Measurements from ENCODE around the gene SEC14L5.

The SEC14L5 gene

GRCh38 chr16:4931381-4931780, 26.7 kb upstream of the SEC14L5 start:
- Histone ChIP-seq H3K4me3 (ENCODE audit: low read length in 2 of 2) (no peak overlapping the region), H3K36me3 (ENCODE audit: control insufficient read depth in 2 of 2, insufficient read depth in 2 of 2, low read length in 2 of 2) (peaks cover 0 to 7% of the 10 kb centered on the region in 2 donors), H3K9ac (ENCODE audit: low read length in 2 of 2) (no peak overlapping the region), H3K4me1 (ENCODE audit: control insufficient read depth, insufficient read depth, low read length) (peaks cover 9% of the 10 kb centered on the region), H3K9me3 (ENCODE audit: control insufficient read depth in 2 of 2, low read length in 2 of 2) (peaks cover 2 to 9% of the 10 kb centered on the region in 2 donors), H3K27ac (ENCODE audit: low read length) (no peak overlapping the region), H3K27me3 (ENCODE audit: control insufficient read depth in 1 of 2, insufficient read depth in 2 of 2, low read length in 2 of 2) (peaks cover under 1 to 4% of the 10 kb centered on the region in 2 donors)

- H3K27me3 ChIP-seq (ENCODE audit: control insufficient read depth in 1 of 2, insufficient read depth in 2 of 2, low read length in 2 of 2): peaks cover 9 to 12% of the 10 kb centered on the region in 2 donors
- peaks cover 21% of the 10 kb centered on the region for H3K4me1 ChIP-seq (ENCODE audit: control insufficient read depth, insufficient read depth, low read length)
- H3K27ac ChIP-seq (ENCODE audit: low read length): no peak overlapping the region
- H3K9me3 ChIP-seq (ENCODE audit: control insufficient read depth in 2 of 2, low read length in 2 of 2): no peaks in the 10 kb centered on the region
- no peak overlapping the region for H3K4me3 ChIP-seq (ENCODE audit: low read length in 2 of 2)
- H3K36me3 ChIP-seq (ENCODE audit: control insufficient read depth in 2 of 2, insufficient read depth in 2 of 2, low read length in 2 of 2): no peaks in the 10 kb centered on the region
- H3K9ac ChIP-seq (ENCODE audit: low read length in 2 of 2): no peak overlapping the region
These were observed 24.7 kb upstream of the SEC14L5 start for GRCh38 chr16:4933433-4933832.

DNA sequence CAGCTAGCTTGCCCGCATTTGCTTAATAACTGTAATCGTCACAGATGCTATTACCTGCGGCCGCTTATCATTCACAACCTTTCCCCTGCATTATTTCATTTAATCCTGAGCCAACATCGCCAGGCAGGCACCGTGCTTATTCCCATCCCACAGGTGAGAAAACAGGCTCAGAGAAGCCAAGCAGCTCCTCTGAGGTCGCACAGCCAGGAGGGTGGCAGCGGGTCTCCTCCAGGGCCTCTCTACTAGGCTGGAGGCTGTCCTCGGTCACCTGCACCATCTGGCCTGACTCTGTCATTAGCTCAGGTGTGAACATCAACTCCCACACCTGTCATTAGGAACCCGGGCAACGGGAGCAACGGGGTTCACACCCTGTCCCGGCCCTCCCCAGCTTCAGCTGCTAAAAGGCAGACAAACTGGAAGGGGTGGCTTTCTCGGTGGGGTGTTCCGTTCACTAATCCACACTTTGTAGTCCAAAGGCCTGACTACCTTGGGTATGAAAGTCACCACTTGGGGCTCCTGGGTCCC, 24.2 kb upstream of the SEC14L5 start:
- Histone ChIP-seq H3K4me3 (ENCODE audit: low read length in 2 of 2) (no peak overlapping the region), H3K4me1 (ENCODE audit: control insufficient read depth, insufficient read depth, low read length) (peaks cover 21% of the 10 kb centered on the region), H3K27me3 (ENCODE audit: control insufficient read depth in 1 of 2, insufficient read depth in 2 of 2, low read length in 2 of 2) (peaks cover 9 to 12% of the 10 kb centered on the region in 2 donors)

GRCh38 chr16:4934591-4934990, 23.5 kb upstream of the SEC14L5 start:
- Histone ChIP-seq H3K27me3 (ENCODE audit: control insufficient read depth in 1 of 2, insufficient read depth in 2 of 2, low read length in 2 of 2) (peaks cover 9 to 12% of the 10 kb centered on the region in 2 donors), H3K9me3 (ENCODE audit: control insufficient read depth in 2 of 2, low read length in 2 of 2) (no peaks in the 10 kb centered on the region), H3K9ac (ENCODE audit: low read length in 2 of 2) (no peak overlapping the region), H3K4me3 (ENCODE audit: low read length in 2 of 2) (no peak overlapping the region), H3K4me1 (ENCODE audit: control insufficient read depth, insufficient read depth, low read length) (peaks cover 21% of the 10 kb centered on the region), H3K27ac (ENCODE audit: low read length) (no peak overlapping the region), H3K36me3 (ENCODE audit: control insufficient read depth in 2 of 2, insufficient read depth in 2 of 2, low read length in 2 of 2) (no peaks in the 10 kb centered on the region)

More for the DNA sequence above, 24.2 kb upstream of the SEC14L5 start:
- no peak overlapping the region for H3K9ac ChIP-seq (ENCODE audit: low read length in 2 of 2)
- H3K9me3 ChIP-seq (ENCODE audit: control insufficient read depth in 2 of 2, low read length in 2 of 2): no peaks in the 10 kb centered on the region
- H3K27ac ChIP-seq (ENCODE audit: low read length): no peak overlapping the region
- no peaks in the 10 kb centered on the region for H3K36me3 ChIP-seq (ENCODE audit: control insufficient read depth in 2 of 2, insufficient read depth in 2 of 2, low read length in 2 of 2)

DNA sequence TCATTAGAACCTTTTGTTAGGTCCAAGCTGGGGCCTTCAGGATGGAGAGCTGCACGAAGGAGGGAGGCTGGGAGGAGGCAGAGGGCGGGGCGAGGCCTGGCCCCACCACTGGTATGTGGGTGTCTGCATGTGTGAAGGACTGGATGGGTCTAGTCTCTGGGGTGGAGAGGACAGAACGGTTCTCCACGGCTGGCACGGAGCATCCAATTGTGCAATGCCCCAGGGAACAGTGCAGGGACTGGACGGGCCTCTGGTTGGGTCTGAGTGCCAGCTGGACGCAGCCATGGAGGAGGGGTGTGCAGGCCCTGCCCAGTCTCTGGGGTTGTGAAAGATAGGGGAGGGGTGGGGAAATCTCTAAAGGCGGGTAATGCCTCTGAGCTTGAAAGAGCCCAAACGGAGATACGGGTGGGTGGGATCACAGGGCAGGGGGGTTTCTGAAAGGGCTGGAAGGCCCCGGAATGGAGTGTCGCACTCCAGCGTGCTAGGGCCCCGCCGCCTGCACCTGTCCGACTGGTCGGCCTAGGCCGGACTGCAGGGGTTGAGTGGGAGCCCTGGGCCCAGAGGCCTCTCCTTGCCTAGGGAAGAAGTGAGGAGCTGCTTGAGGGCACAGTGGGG, 22.8 kb upstream of the SEC14L5 start:
- Histone ChIP-seq H3K9ac (ENCODE audit: low read length in 2 of 2) (no peak overlapping the region), H3K4me3 (ENCODE audit: low read length in 2 of 2) (peak overlapping the region in 1 of 2 donors; percentile 72), H3K27ac (ENCODE audit: low read length) (no peak overlapping the region), H3K9me3 (ENCODE audit: control insufficient read depth in 2 of 2, low read length in 2 of 2) (no peaks in the 10 kb centered on the region), H3K27me3 (ENCODE audit: control insufficient read depth in 1 of 2, insufficient read depth in 2 of 2, low read length in 2 of 2) (peaks cover 9 to 12% of the 10 kb centered on the region in 2 donors), H3K4me1 (ENCODE audit: control insufficient read depth, insufficient read depth, low read length) (peaks cover 21% of the 10 kb centered on the region), H3K36me3 (ENCODE audit: control insufficient read depth in 2 of 2, insufficient read depth in 2 of 2, low read length in 2 of 2) (no peaks in the 10 kb centered on the region)

- Histone ChIP-seq H3K9me3 (ENCODE audit: control insufficient read depth in 2 of 2, low read length in 2 of 2) (no peaks in the 10 kb centered on the region), H3K36me3 (ENCODE audit: control insufficient read depth in 2 of 2, insufficient read depth in 2 of 2, low read length in 2 of 2) (no peaks in the 10 kb centered on the region), H3K4me1 (ENCODE audit: control insufficient read depth, insufficient read depth, low read length) (peaks cover 21% of the 10 kb centered on the region), H3K4me3 (ENCODE audit: low read length in 2 of 2) (peak overlapping the region; percentile 60 to 72), H3K27ac (ENCODE audit: low read length) (no peak overlapping the region), H3K9ac (ENCODE audit: low read length in 2 of 2) (no peak overlapping the region), H3K27me3 (ENCODE audit: control insufficient read depth in 1 of 2, insufficient read depth in 2 of 2, low read length in 2 of 2) (peaks cover 9 to 12% of the 10 kb centered on the region in 2 donors)
These were observed 21.7 kb upstream of the SEC14L5 start for GRCh38 chr16:4936181-4936990.

GRCh38 chr16:4936991-4937781, 20.9 kb upstream of the SEC14L5 start, which contains the start of gene PPL:
Gene PPL (minus strand): TSS chr16:4937148. CDS start chr16:4937045, 103 bp downstream.
- Histone ChIP-seq H3K4me1 (ENCODE audit: control insufficient read depth, insufficient read depth, low read length) (peaks cover 21% of the 10 kb centered on the region), H3K27me3 (ENCODE audit: control insufficient read depth in 1 of 2, insufficient read depth in 2 of 2, low read length in 2 of 2) (peaks cover 9 to 12% of the 10 kb centered on the region in 2 donors), H3K36me3 (ENCODE audit: control insufficient read depth in 2 of 2, insufficient read depth in 2 of 2, low read length in 2 of 2) (no peaks in the 10 kb centered on the region), H3K4me3 (ENCODE audit: low read length in 2 of 2) (peak within 1 kb of the TSS; percentile 60 to 72), H3K9ac (ENCODE audit: low read length in 2 of 2) (peak within 1 kb of the TSS in 1 of 2 donors; percentile 27), H3K9me3 (ENCODE audit: control insufficient read depth in 2 of 2, low read length in 2 of 2) (no peaks in the 10 kb centered on the region), H3K27ac (ENCODE audit: low read length) (no peak within 1 kb of the TSS)

DNA sequence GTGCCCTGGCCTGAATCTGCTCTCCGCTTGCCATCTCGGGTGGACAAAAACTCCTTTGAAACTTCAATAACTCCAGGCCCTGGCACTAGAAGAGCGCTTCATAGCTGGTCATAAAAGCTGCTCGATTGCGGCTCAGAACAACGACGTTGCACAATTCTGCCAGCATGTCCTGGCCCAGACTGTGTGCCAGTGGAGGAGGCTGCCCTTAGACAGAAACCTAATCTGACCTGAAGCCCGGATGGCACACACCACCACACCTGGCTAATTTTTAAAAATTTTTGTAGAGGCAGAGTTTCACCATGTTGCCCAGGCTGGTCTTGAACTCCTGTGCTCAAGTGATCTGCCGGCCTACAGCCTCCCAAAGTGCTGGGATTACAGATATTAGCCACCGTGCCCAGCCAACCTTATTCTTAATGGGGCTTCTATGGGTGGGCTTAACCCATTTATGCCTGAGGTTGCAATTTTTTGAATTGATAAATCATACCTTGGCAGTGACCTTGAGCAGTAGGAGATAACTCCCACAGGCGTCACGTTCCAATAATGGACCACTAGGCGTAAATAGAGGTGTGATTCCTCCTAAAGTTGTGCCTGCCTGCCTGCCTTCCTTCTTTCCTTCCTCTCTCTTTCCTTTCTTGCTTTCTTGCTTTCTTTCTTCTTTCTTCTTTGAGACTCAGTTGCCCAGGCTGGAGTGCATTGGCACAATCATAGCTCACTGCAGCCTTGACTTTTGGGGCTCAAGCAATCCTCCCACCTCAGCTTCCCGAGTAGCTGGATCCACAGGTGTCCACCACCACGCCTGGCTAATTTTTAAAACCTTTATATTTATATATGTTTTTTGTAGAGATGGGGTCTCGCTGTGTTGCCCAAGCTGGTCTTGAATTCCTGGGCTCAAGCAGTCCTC, 20.1 kb upstream of the SEC14L5 start:
- Histone ChIP-seq H3K27ac (ENCODE audit: low read length) (no peak overlapping the region), H3K9ac (ENCODE audit: low read length in 2 of 2) (no peak overlapping the region), H3K4me1 (ENCODE audit: control insufficient read depth, insufficient read depth, low read length) (peaks cover 28% of the 10 kb centered on the region), H3K9me3 (ENCODE audit: control insufficient read depth in 2 of 2, low read length in 2 of 2) (no peaks in the 10 kb centered on the region), H3K4me3 (ENCODE audit: low read length in 2 of 2) (peak overlapping the region in 1 of 2 donors; percentile 72), H3K36me3 (ENCODE audit: control insufficient read depth in 2 of 2, insufficient read depth in 2 of 2, low read length in 2 of 2) (no peaks in the 10 kb centered on the region), H3K27me3 (ENCODE audit: control insufficient read depth in 1 of 2, insufficient read depth in 2 of 2, low read length in 2 of 2) (peaks cover 9 to 12% of the 10 kb centered on the region in 2 donors)

DNA sequence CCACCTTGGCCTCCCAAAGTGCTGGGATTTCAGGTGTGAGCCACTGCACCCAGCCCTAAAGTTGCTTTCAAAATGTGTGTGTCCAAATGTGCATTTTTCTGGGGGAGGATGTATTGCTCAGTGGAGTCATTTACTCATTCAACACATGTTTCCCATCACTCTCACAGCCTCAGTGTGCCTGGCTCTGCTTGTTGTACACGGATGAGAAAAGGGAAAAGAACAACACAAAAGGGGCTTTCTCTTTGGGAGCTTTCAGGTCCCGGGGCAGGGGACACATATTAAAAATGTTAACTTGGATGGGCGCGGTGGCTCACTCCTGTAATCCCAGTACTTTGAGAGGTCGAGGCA, 19.5 kb upstream of the SEC14L5 start:
- no peaks in the 10 kb centered on the region for H3K9me3 ChIP-seq (ENCODE audit: control insufficient read depth in 2 of 2, low read length in 2 of 2)
- H3K4me3 ChIP-seq (ENCODE audit: low read length in 2 of 2): no peak overlapping the region
- H3K9ac ChIP-seq (ENCODE audit: low read length in 2 of 2): no peak overlapping the region
- no peaks in the 10 kb centered on the region for H3K36me3 ChIP-seq (ENCODE audit: control insufficient read depth in 2 of 2, insufficient read depth in 2 of 2, low read length in 2 of 2)
- H3K27ac ChIP-seq (ENCODE audit: low read length): no peak overlapping the region
- peaks cover 31% of the 10 kb centered on the region for H3K4me1 ChIP-seq (ENCODE audit: control insufficient read depth, insufficient read depth, low read length)
- H3K27me3 ChIP-seq (ENCODE audit: control insufficient read depth in 1 of 2, insufficient read depth in 2 of 2, low read length in 2 of 2): peaks cover 9 to 12% of the 10 kb centered on the region in 2 donors
